T1000 (cell line): ENCODE results near the gene CDA.

Source experiments
- DNase-seq: peaks from one replicate; lab custom pipeline; 2025; ENCODE audit warnings: mixed read lengths; lab: John Stamatoyannopoulos, UW

The CDA gene

GRCh38 chr1:20615946-20616846, 27.3 kb downstream of the CDA start:
- DNase-seq: no peak

GRCh38 chr1:20616847-20617487, 28.1 kb downstream of the CDA start:
- no peak for DNase-seq

- no peak for DNase-seq
These were observed 29.7 kb downstream of the CDA start for GRCh38 chr1:20618550-20618949.

- DNase-seq: no peak
These were observed 31.1 kb downstream of the CDA start for GRCh38 chr1:20619999-20620398.

- no peak for DNase-seq
These were observed 32.1 kb downstream of the CDA start for GRCh38 chr1:20621012-20621411.

GRCh38 chr1:20624709-20625108, 35.8 kb downstream of the CDA start:
- no peak for DNase-seq

- DNase-seq: no peak
These were observed 36.5 kb downstream of the CDA start for GRCh38 chr1:20625176-20626097.

- no peak for DNase-seq
These were observed 37.2 kb downstream of the CDA start for GRCh38 chr1:20626098-20626427.

GRCh38 chr1:20626524-20626923, 37.6 kb downstream of the CDA start:
- DNase-seq: no peak

- DNase-seq: no peak
These were observed 41.8 kb downstream of the CDA start for GRCh38 chr1:20630729-20631128.

GRCh38 chr1:20632386-20632785, 43.5 kb downstream of the CDA start:
- no peak for DNase-seq

GRCh38 chr1:20633190-20634064, 44.5 kb downstream of the CDA start, which contains the start of gene PINK1:
PINK1 (plus strand) TSS chr1:20633458; CDS start chr1:20633549, 91 bp downstream.
- peak; percentile 74 for DNase-seq

- no peak for DNase-seq
These were observed 45.2 kb downstream of the CDA start for GRCh38 chr1:20634065-20634593.

GRCh38 chr1:20634594-20635084, 45.7 kb downstream of the CDA start:
- peak; percentile 18 for DNase-seq

GRCh38 chr1:20636785-20637347, 48.0 kb downstream of the CDA start:
- DNase-seq: no peak

GRCh38 chr1:20640183-20640597, 51.3 kb downstream of the CDA start:
- peak; percentile 13 for DNase-seq

- no peak for DNase-seq
These were observed 53.1 kb downstream of the CDA start for GRCh38 chr1:20641975-20642374.

GRCh38 chr1:20643080-20643479, 54.2 kb downstream of the CDA start:
- DNase-seq: no peak

- no peak for DNase-seq
These were observed 55.5 kb downstream of the CDA start for GRCh38 chr1:20644416-20644815.

- no peak for DNase-seq
These were observed 56.5 kb downstream of the CDA start for GRCh38 chr1:20645414-20645813.
